GM15510 (cell line): ENCODE measurements around the gene AK9.

Experiments used
- POLR2A ChIP-seq: IDR thresholded peaks from 3 replicates; pipeline ENCODE4 v1.6.1; 2011; ENCODE audit warnings: borderline replicate concordance; ENCODE audit not compliant: insufficient read length; ENCODE audit errors: extremely low read depth

The AK9 gene

GRCh38 chr6:109662192-109662591, 28.8 kb downstream of the AK9 start:
- TF ChIP-seq POLR2A, result no peak

- no peak for TF ChIP-seq POLR2A
These were observed 30.3 kb downstream of the AK9 start for GRCh38 chr6:109660526-109661320.

GRCh38 chr6:109655761-109656262, 35.2 kb downstream of the AK9 start:
- no peak for TF ChIP-seq POLR2A

GRCh38 chr6:109653264-109653663, 37.7 kb downstream of the AK9 start:
- TF ChIP-seq POLR2A, result no peak

- TF ChIP-seq POLR2A, result no peak
These were observed 46.9 kb downstream of the AK9 start for GRCh38 chr6:109644131-109644530.

- no peak for TF ChIP-seq POLR2A
These were observed 58.6 kb downstream of the AK9 start for GRCh38 chr6:109632405-109632804.

GRCh38 chr6:109631403-109631802, 59.6 kb downstream of the AK9 start:
- TF ChIP-seq POLR2A, result no peak

GRCh38 chr6:109628158-109629000, 62.6 kb downstream of the AK9 start:
- TF ChIP-seq POLR2A, result no peak

GRCh38 chr6:109626311-109626710, 64.7 kb downstream of the AK9 start:
- TF ChIP-seq POLR2A, result no peak

- TF ChIP-seq POLR2A, result no peak
These were observed 65.8 kb downstream of the AK9 start for GRCh38 chr6:109625199-109625598.

- no peak for TF ChIP-seq POLR2A
These were observed 67.7 kb downstream of the AK9 start for GRCh38 chr6:109623288-109623687.

- no peak for TF ChIP-seq POLR2A
These were observed 78.7 kb downstream of the AK9 start for GRCh38 chr6:109612268-109612667.

- TF ChIP-seq POLR2A, result no peak
These were observed 79.5 kb downstream of the AK9 start for GRCh38 chr6:109611502-109611901.

- TF ChIP-seq POLR2A, result no peak
These were observed 80.4 kb downstream of the AK9 start for GRCh38 chr6:109610590-109610989.

- TF ChIP-seq POLR2A, result no peak
These were observed 81.3 kb downstream of the AK9 start for GRCh38 chr6:109609737-109610136.

- no peak for TF ChIP-seq POLR2A
These were observed 84.6 kb downstream of the AK9 start for GRCh38 chr6:109606359-109606758.

GRCh38 chr6:109595998-109596397, 95.0 kb downstream of the AK9 start:
- no peak for TF ChIP-seq POLR2A

- no peak for TF ChIP-seq POLR2A
These were observed 110.5 kb downstream of the AK9 start for GRCh38 chr6:109580519-109580918.
